Heart right ventricle (tissue), 16 donors: ENCODE results near the gene MARK3. TPM values are rescaled to one million over a fixed set of nuclear protein-coding genes. Genes with fewer than 3 reads are reported as not detected.

ENCODE experiments used
- ATAC-seq, 8 donors: fragments of 200-7000 bp; cut with Tn5 transposase; one replicate each; pipeline ENCODE4 v1.9.1; 2020; ENCODE audit warnings: mild to moderate bottlenecking in 8 of 8, moderate library complexity in 8 of 8, moderate number of reproducible peaks in 1 of 8
- DNase-seq, 2 donors: peaks; one replicate each; pipeline ENCODE4 v3.0.0-alpha.2; 2020
- H3K27ac ChIP-seq, 10 donors: fragments of 200-600 bp; sonication (generic) in 2 of 10; one replicate each; pipeline versions ENCODE4 v1.5.0 to v1.8.0; 2020 to 2022; ENCODE audit warnings: mild to moderate bottlenecking in 3 of 10
- H3K27me3 ChIP-seq, 7 donors: fragments of 200-600 bp; one replicate each; pipeline ENCODE4 v1.8.0; 2021 to 2022; ENCODE audit warnings: mild to moderate bottlenecking in 2 of 7
- H3K36me3 ChIP-seq, 9 donors: fragments of 200-600 bp; sonication (generic) in 1 of 9; one replicate each; pipeline versions ENCODE4 v1.5.0 to v1.8.0; 2020 to 2022; ENCODE audit warnings: mild to moderate bottlenecking in 2 of 9
- H3K4me1 ChIP-seq, 9 donors: fragments of 200-600 bp; sonication (generic) in 1 of 9; one replicate each; pipeline versions ENCODE4 v1.5.0 to v1.8.0; 2020 to 2022; ENCODE audit warnings: mild to moderate bottlenecking in 4 of 9
- H3K4me3 ChIP-seq, 10 donors: fragments of 200-600 bp; sonication (generic) in 2 of 10; one replicate each; pipeline versions ENCODE4 v1.5.0 to v1.8.0; 2020 to 2022; ENCODE audit warnings: mild to moderate bottlenecking in 7 of 10, moderate library complexity in 2 of 10
- H3K9me3 ChIP-seq, 11 donors: fragments of 200-600 bp in 10 of 11; sonication (generic) in 2 of 11; one replicate each; pipeline versions ENCODE4 v1.5.0 to v1.8.0; 2013 to 2022; ENCODE audit warnings: mild to moderate bottlenecking in 2 of 11, control low read depth in 1 of 11, moderate library complexity in 1 of 11
- CTCF ChIP-seq, 9 donors: fragments of 200-600 bp; sonication (generic) in 2 of 9; IDR thresholded peaks; one replicate each; pipeline versions ENCODE4 v1.5.0 to v1.8.0; 2021 to 2022; ENCODE audit warnings: antibody characterized with exemption in 9 of 9, mild to moderate bottlenecking in 5 of 9, moderate library complexity in 1 of 9
- WGBS, 2 donors: extraction: QIAGEN DNeasy Blood & Tissue Kit; methylation state at CpG; one replicate each; pipeline ENCODE4 v1.1.7; 2013; ENCODE audit warnings: inconsistent platforms in 1 of 2; 5-methylcytosine and 5-hydroxymethylcytosine counted together
- intact Hi-C, 10 donors: fragments of 100-400 bp; cut with DNase I; formaldehyde crosslinking; loops; one replicate each; pipeline versions ENCODE4 v1.11.1 to v1.14.2; 2022
- polyA plus RNA-seq, 2 donors: library from polyadenylated mRNA; stranded (reverse); fragments of 200-250 nt; gene quantifications; one replicate each; pipeline ENCODE4 v1.2.3, GENCODE V29; 2013
- total RNA-seq, 10 donors: library from RNA; stranded (reverse); fragmentation: NEBNext Ultra II Directional in 3 of 10; extraction: Animal tissue kit (Norgen Biotek cat#: 25700) in 3 of 10; gene quantifications; one replicate each; pipeline versions ENCODE4 v1.2.1 to v1.2.4, GENCODE V29; 2021 to 2023
- donor health status: Arrhythmogenic right ventricular cardiomyopathy.
- donor health status: ischemic (EF 13 %, LVEDD 7.1; RV severe dilation, severe dysfunction).
- donor health status: healthy with polysubstance abuse.
- donor health status: DM: no; HTN: yes; CAD: no.
- donor health status: DM: no; HTN: no; CAD: no.
- donor health status: ischemic (EF 25% LVEDD 6.9; RV normal size, moderate dysfunction).
- donor health status: ischemic (EF 25% LVEDD 5.7; RV mildly dilated, moderate dysfunction).
- donor health status: healthy.
- donor health status: DM: yes; HTN: yes; CAD: no.
- donor health status: Ischemic cardiomyopathy.
- donor health status: ischemic (EF 35%, LVEDD 5.7; RV mildly dilated, moderate dysfunction).
- donor health status: nonischemic (EF 11% LVEDD 7.7; RV severe dilation, severe dysfunction).
- donor health status: DM: yes; HTN: yes; CAD: no.
- donor health status: PGD.
- donor health status: ischemic (EF 29% LVEDD 5.4; RV normal size, mild dysfunction).
- donor health status: nonischemic (EF 23%, LVEDD 6.1; RV moderate dilation, normal function).

The MARK3 gene
- total and polyA plus RNA-seq, 12 donors = 62.3 to 246 (median 77.1) TPM

- DNase-seq (no peak), ATAC-seq (peak in 1 of 8 donors; percentile 27)
- H3K27me3 ChIP-seq = no peaks in the 10 kb centered on the region
- intact Hi-C loops = no loop called here
- no peak for TF ChIP-seq CTCF (IDR thresholded peaks at IDR 0.05)
- H3K4me1 ChIP-seq = peaks cover 0 to 54% (median 25%) of the 10 kb centered on the region in 9 donors
- H3K4me3 ChIP-seq = no peak overlapping the region
- peaks cover 0 to 44% (median 0%) of the 10 kb centered on the region in 9 donors for H3K36me3 ChIP-seq
- no peaks in the 10 kb centered on the region for H3K9me3 ChIP-seq
- peak overlapping the region in 1 of 10 donors; percentile 2 for H3K27ac ChIP-seq
- 83 to 88% methylated on average over 2 of the region's 2 CpGs for WGBS, 2 donors
Observed at GRCh38 chr14:103416916-103417315, 31.7 kb downstream of the MARK3 start.

DNA sequence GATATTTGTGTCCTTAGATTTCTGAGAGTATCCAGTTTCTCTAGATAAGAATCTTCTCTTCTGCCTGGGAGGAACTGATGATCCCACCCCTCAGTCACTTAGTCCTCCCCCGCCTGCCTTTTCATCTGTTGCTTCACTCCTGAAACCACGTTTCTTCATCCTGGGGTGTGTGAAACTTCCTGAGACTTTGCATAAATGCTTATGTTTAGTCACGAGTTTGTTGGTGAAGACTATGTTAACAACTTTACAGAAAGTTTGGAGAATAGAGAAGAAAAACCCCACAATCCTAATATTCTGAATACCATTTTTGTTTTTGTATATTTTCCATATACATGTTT is 33.2 kb downstream of the MARK3 start:
- DNase-seq (no peak), ATAC-seq (peak in 2 of 8 donors; percentile 28 to 52)
- Histone ChIP-seq H3K27ac (peak overlapping the region in 3 of 10 donors; percentile 5 to 75 (median 29)), H3K9me3 (no peaks in the 10 kb centered on the region), H3K27me3 (no peaks in the 10 kb centered on the region), H3K36me3 (peaks cover 0 to 29% (median 0%) of the 10 kb centered on the region in 9 donors), H3K4me3 (no peak overlapping the region), H3K4me1 (peaks cover 0 to 68% (median 32%) of the 10 kb centered on the region in 9 donors)
- TF ChIP-seq CTCF (IDR thresholded peaks at IDR 0.05) = no peak
- 74 to 78% methylated on average over 3 of the region's 3 CpGs for WGBS, 2 donors
- intact Hi-C loops = no loop called here

- H3K4me3 ChIP-seq = no peak overlapping the region
- H3K27ac ChIP-seq = no peak overlapping the region
- no peaks in the 10 kb centered on the region for H3K9me3 ChIP-seq
- peaks cover 0 to 73% (median 30%) of the 10 kb centered on the region in 9 donors for H3K4me1 ChIP-seq
- H3K27me3 ChIP-seq = no peaks in the 10 kb centered on the region
- intact Hi-C loops = no loop called here
- ATAC-seq (no peak), DNase-seq (no peak)
- peaks cover 0 to 25% (median 0%) of the 10 kb centered on the region in 9 donors for H3K36me3 ChIP-seq
- 89 to 91% methylated on average over 3 of the region's 3 CpGs for WGBS, 2 donors
- TF ChIP-seq CTCF (IDR thresholded peaks at IDR 0.05) = no peak
Observed at GRCh38 chr14:103421556-103421955, 36.3 kb downstream of the MARK3 start.

DNA sequence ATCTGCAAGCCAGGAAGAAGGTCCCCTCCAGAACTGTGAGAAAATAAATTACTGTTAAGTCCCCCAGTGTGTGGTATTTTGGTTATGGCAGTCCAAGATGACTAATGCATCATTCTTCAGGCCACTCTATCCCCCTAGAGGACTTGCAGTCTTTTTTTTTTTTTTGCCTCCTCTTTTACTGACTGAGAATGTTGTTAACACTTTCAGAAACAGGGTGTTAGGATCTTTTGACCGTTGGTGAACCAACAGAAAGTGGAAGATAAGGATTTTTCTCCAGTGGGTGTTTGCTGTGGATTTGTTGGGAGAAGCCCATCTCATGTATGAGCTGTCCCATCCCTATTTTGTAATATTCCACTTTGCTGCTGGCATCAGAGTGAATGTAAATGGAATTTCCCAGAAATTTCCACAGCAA is 37.8 kb downstream of the MARK3 start:
- TF ChIP-seq CTCF (IDR thresholded peaks at IDR 0.05) = no peak
- ATAC-seq (peak in 4 of 8 donors; percentile 47 to 59 (median 52)), DNase-seq (no peak)
- Histone ChIP-seq H3K4me1 (peaks cover 0 to 73% (median 24%) of the 10 kb centered on the region in 9 donors), H3K36me3 (peaks cover 0 to 21% (median 0%) of the 10 kb centered on the region in 9 donors), H3K9me3 (no peaks in the 10 kb centered on the region), H3K27me3 (no peaks in the 10 kb centered on the region), H3K4me3 (no peak overlapping the region), H3K27ac (peak overlapping the region in 4 of 10 donors; percentile 13 to 59 (median 46))
- WGBS, 2 donors = 58 to 83% methylated on average over 1 of the region's 1 CpG
- intact Hi-C loops = no loop called here
